HCT116 (cell line): ENCODE data around the gene TMEM254. TPM values are rescaled to one million over a fixed set of nuclear protein-coding genes. Genes with fewer than 3 reads are reported as not detected.

Experiments used
- ATAC-seq: fragments of 200-7000 bp; cut with Tn5 transposase; 2 replicates; pipeline ENCODE4 v1.9.1; 2020; ENCODE audit warnings: mild to moderate bottlenecking, moderate library complexity
- BruUV-seq: library from RNA; stranded (reverse); fragments of 400-500 nt; replicated peaks from 2 replicates; lab custom pipeline; 2021; lab: Mats Ljungman, UMichigan
- CTCF ChIA-PET: fragments of 300-600 bp; sonication (Branson Sonifier 250); formaldehyde crosslinking; loops from one replicate; lab custom pipeline; 2021; ENCODE audit warnings: antibody characterized with exemption; lab: Charles Lee
- POLR2A ChIA-PET: fragments of 300-600, 350-600 bp; sonication (Branson Sonifier 250); formaldehyde crosslinking; loops from one replicate; lab custom pipeline; 2021; ENCODE audit warnings: antibody characterized with exemption; lab: Charles Lee
- RAD21 ChIA-PET, 2 experiments: fragments of 300-600 bp; sonication (Branson Sonifier 250); formaldehyde crosslinking; loops; one replicate each; lab custom pipeline; 2023; ENCODE audit warnings: low total read pairs in 2 of 2; ENCODE audit not compliant: uncharacterized antibody in 2 of 2, unreplicated experiment in 2 of 2, low non-redundant PET in 1 of 2; lab: Charles Lee
- DNase-seq: peaks from one replicate; pipeline ENCODE4 v3.0.0-alpha.2; 2010; ENCODE audit warnings: low read depth, low spot score
- H2AFZ ChIP-seq: fragments of 200-600 bp; shearing (Covaris generic), sonication (generic); 2 replicates; pipeline ENCODE4 v1.6.1; 2017; ENCODE audit warnings: low read depth, mixed run types, mixed read lengths, antibody characterized with exemption, low read length; ENCODE audit not compliant: poor library complexity, severe bottlenecking
- H3K27ac ChIP-seq: 2 replicates; pipeline ENCODE4 v1.5.1; 2012; ENCODE audit warnings: low read depth, low read length
- H3K27me3 ChIP-seq: fragments of 200-600 bp; sonication (generic); 2 replicates; pipeline ENCODE4 v1.6.1; 2016; ENCODE audit warnings: mixed run types, low read length, mixed read lengths; ENCODE audit not compliant: insufficient read depth
- H3K36me3 ChIP-seq, 2 experiments: fragments of 200-500 bp in 1 of 2; fragments of 200-600 bp in 1 of 2; sonication (Bioruptor generic) in 1 of 2; sonication (generic) in 1 of 2; 2 replicates each; pipeline versions ENCODE4 v1.5.1 to v1.6.1; 2014 to 2016; ENCODE audit warnings: low read length in 2 of 2, inconsistent platforms in 1 of 2, mixed read lengths in 1 of 2, mixed run types in 1 of 2; ENCODE audit not compliant: insufficient read depth in 2 of 2, control insufficient read depth in 1 of 2
- H3K4me1 ChIP-seq, 2 experiments: fragments of 200-600 bp in 1 of 2; sonication (generic) in 1 of 2; 2 replicates each; pipeline versions ENCODE4 v1.5.1 to v1.6.1; 2012 to 2017; ENCODE audit warnings: low read length in 2 of 2, inconsistent platforms in 1 of 2, mild to moderate bottlenecking in 1 of 2, mixed read lengths in 1 of 2, mixed run types in 1 of 2, moderate library complexity in 1 of 2; ENCODE audit not compliant: insufficient read depth in 2 of 2, control insufficient read depth in 1 of 2
- H3K4me2 ChIP-seq: fragments of 200-600 bp; sonication (generic); 2 replicates; pipeline ENCODE4 v1.6.1; 2017; ENCODE audit warnings: mixed run types, low read length, mixed read lengths
- H3K4me3 ChIP-seq, 2 experiments: fragments of 200-600 bp in 1 of 2; sonication (generic) in 1 of 2; replicated peaks in 1 of 2; 2 replicates each; pipeline ENCODE4 v1.5.1; 2011 to 2016; ENCODE audit warnings: low read length in 2 of 2, control low read depth in 1 of 2, low read depth in 1 of 2, mild to moderate bottlenecking in 1 of 2, mixed read lengths in 1 of 2, mixed run types in 1 of 2
- H3K79me2 ChIP-seq: fragments of 200-600 bp; sonication (generic); 2 replicates; pipeline ENCODE4 v1.6.1; 2017; ENCODE audit warnings: mild to moderate bottlenecking, mixed run types, low read length, moderate library complexity, mixed read lengths; ENCODE audit not compliant: insufficient read depth
- H3K9ac ChIP-seq: fragments of 200-600 bp; sonication (generic); 2 replicates; pipeline ENCODE4 v1.6.1; 2016; ENCODE audit warnings: low read length, mixed read lengths
- H3K9me2 ChIP-seq: fragments of 200-600 bp; sonication (generic), shearing (Covaris generic); 2 replicates; pipeline ENCODE4 v1.6.1; 2017; ENCODE audit warnings: mixed run types, mild to moderate bottlenecking, moderate library complexity; ENCODE audit not compliant: insufficient read depth
- H3K9me3 ChIP-seq, 2 experiments: fragments of 200-500 bp in 1 of 2; fragments of 200-600 bp in 1 of 2; sonication (Bioruptor generic) in 1 of 2; sonication (generic) in 1 of 2; 2 replicates each; pipeline ENCODE4 v1.6.1; 2014 to 2017; ENCODE audit warnings: low read length in 2 of 2, mixed read lengths in 2 of 2, inconsistent platforms in 1 of 2, low read depth in 1 of 2, mild to moderate bottlenecking in 1 of 2, mixed run types in 1 of 2, moderate library complexity in 1 of 2; ENCODE audit not compliant: control insufficient read depth in 1 of 2, insufficient read depth in 1 of 2
- H4K20me1 ChIP-seq: fragments of 200-600 bp; sonication (generic), shearing (Covaris generic); 2 replicates; pipeline ENCODE4 v1.6.1; 2017; ENCODE audit warnings: mixed run types, mild to moderate bottlenecking, moderate library complexity; ENCODE audit not compliant: insufficient read depth
- CBX3 ChIP-seq: IDR thresholded peaks from 2 replicates; pipeline ENCODE4 v1.6.1; 2012; ENCODE audit warnings: low read depth
- CEBPB ChIP-seq: IDR thresholded peaks from 2 replicates; pipeline ENCODE4 v1.6.1; 2012; ENCODE audit warnings: low read depth
- EGR1 ChIP-seq: IDR thresholded peaks from 2 replicates; pipeline ENCODE4 v1.6.1; 2012; ENCODE audit warnings: low read depth
- EZH2phosphoT487 ChIP-seq: fragments of 200-600 bp; IDR thresholded peaks from 2 replicates; pipeline ENCODE4 v1.6.1; 2018; ENCODE audit warnings: antibody characterized with exemption, borderline replicate concordance
- JUND ChIP-seq: IDR thresholded peaks from 2 replicates; pipeline ENCODE4 v1.6.1; 2012
- POLR2A ChIP-seq: IDR thresholded peaks from 2 replicates; pipeline ENCODE4 v1.7.0; 2011; ENCODE audit warnings: borderline replicate concordance; ENCODE audit not compliant: insufficient read depth, insufficient read length; ENCODE audit errors: extremely low read depth
- REST ChIP-seq: IDR thresholded peaks from 2 replicates; pipeline ENCODE4 v1.6.1; 2012; ENCODE audit warnings: low read depth
- SRF ChIP-seq: IDR thresholded peaks from 2 replicates; pipeline ENCODE4 v1.6.1; 2012; ENCODE audit warnings: low read depth
- YY1 ChIP-seq: IDR thresholded peaks from 2 replicates; pipeline ENCODE4 v1.6.1; 2011; ENCODE audit warnings: low read length, low read depth, moderate library complexity, mild to moderate bottlenecking; ENCODE audit not compliant: insufficient replicate concordance; ENCODE audit errors: extremely low read depth
- ZFX ChIP-seq: fragments of 450-650 bp; IDR thresholded peaks from 2 replicates; pipeline ENCODE4 v1.6.1; 2017
- ZNF274 ChIP-seq: fragments of 200-500 bp; sonication (Bioruptor generic); IDR thresholded peaks from 2 replicates; pipeline ENCODE4 v1.6.1; 2014; ENCODE audit warnings: mild to moderate bottlenecking, low read depth, low read length, inconsistent platforms
- intact Hi-C: fragments of 100-400 bp; cut with micrococcal nuclease; formaldehyde crosslinking; loops from 2 replicates; pipeline ENCODE4 v1.10.0; 2022
- total RNA-seq: library from RNA; stranded (reverse); gene quantifications from one replicate; pipeline ENCODE4 v1.2.1, GENCODE V29; 2021; ENCODE audit not compliant: unreplicated experiment
- TF ChIP-seq, protein P1 (sequence below), 3 experiments: fragments of 200-600 bp in 1 of 3; sonication (generic) in 1 of 3; IDR thresholded peaks in 2 of 3; conservative IDR thresholded peaks in 1 of 3; 2 replicates each; pipeline ENCODE4 v1.5.1; 2012 to 2017; ENCODE audit warnings: low read depth in 2 of 3, low read length in 2 of 3, antibody characterized with exemption in 1 of 3, borderline replicate concordance in 1 of 3, control low read depth in 1 of 3, mild to moderate bottlenecking in 1 of 3, mixed read lengths in 1 of 3, mixed run types in 1 of 3, moderate library complexity in 1 of 3; ENCODE audit not compliant: insufficient read depth in 1 of 3
- TF ChIP-seq, protein P2 (sequence below): IDR thresholded peaks from 2 replicates; pipeline ENCODE4 v1.6.1; 2012

TMEM254 gene
- total RNA-seq, 1 experiment from 2014 or later = 12.1 TPM

DNA sequence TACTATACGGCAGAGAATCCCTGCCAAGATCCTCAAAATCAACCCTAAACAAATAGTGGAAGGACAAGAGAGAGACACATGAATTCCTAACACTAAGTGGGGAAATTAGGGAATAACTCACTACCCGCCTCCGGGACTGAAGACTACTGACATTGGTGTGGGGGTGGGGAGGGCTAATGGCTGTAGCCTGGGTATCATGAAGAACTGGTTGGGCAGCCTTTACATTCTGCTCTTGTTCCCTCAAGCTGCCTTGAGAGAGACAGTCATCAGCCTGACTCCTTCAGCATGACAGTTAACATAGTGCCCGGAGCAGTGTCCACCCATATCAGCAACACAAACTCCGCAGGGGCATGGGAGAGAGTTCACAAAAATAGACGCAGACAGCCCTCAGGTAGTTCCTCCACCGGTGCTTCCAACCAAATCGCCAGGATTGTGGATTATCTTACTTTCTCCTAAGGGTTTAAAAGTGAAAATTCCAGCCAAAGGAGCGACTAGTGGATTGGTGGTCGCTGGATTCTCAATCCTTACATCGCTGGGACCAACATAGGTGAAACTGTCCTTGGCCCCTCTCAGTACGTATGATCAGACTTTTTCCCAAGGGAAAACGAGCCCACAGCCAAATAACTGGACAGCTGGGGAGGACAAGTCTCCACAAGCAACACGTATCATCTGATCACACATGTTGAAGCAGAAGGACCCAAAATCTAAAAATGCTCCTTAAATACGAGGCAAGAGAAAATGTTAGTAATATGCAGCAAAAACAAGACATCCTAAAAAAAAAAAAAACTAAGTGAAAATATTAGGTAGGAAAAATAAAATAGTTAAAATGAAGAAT lies 22.6 kb downstream of the TMEM254 start:
- no peak overlapping the region for H3K4me3 ChIP-seq
- no peak for ATAC-seq
- H3K27me3 ChIP-seq = no peaks in the 10 kb centered on the region
- H2AFZ ChIP-seq = no peak overlapping the region
- CTCF ChIA-PET = no interaction called here
- no peaks in the 10 kb centered on the region for H3K4me1 ChIP-seq
- H3K9me2 ChIP-seq = no peaks in the 10 kb centered on the region
- no peak overlapping the region for H3K9ac ChIP-seq
- no peaks in the 10 kb centered on the region for H3K36me3 ChIP-seq
- no peak for DNase-seq
- H3K27ac ChIP-seq = no peak overlapping the region
- TF ChIP-seq SRF (no peak), YY1 (no peak), EGR1 (no peak), POLR2A (no peak), CEBPB (no peak), REST (no peak), CBX3 (no peak), JUND (no peak), EZH2phosphoT487 (no peak), ZFX (no peak), ZNF274 (no peak)
- TF ChIP-seq, protein P1, sequence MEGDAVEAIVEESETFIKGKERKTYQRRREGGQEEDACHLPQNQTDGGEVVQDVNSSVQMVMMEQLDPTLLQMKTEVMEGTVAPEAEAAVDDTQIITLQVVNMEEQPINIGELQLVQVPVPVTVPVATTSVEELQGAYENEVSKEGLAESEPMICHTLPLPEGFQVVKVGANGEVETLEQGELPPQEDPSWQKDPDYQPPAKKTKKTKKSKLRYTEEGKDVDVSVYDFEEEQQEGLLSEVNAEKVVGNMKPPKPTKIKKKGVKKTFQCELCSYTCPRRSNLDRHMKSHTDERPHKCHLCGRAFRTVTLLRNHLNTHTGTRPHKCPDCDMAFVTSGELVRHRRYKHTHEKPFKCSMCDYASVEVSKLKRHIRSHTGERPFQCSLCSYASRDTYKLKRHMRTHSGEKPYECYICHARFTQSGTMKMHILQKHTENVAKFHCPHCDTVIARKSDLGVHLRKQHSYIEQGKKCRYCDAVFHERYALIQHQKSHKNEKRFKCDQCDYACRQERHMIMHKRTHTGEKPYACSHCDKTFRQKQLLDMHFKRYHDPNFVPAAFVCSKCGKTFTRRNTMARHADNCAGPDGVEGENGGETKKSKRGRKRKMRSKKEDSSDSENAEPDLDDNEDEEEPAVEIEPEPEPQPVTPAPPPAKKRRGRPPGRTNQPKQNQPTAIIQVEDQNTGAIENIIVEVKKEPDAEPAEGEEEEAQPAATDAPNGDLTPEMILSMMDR (IDR thresholded peaks at IDR 0.05 in 2 of 3, conservative IDR thresholded peaks at IDR 0.05 in 1 of 3; ENCODE audit: borderline replicate concordance in 1 of 3, insufficient read depth in 1 of 3, low read depth in 2 of 3, low read length in 2 of 3) = no peak
- TF ChIP-seq, protein P2, sequence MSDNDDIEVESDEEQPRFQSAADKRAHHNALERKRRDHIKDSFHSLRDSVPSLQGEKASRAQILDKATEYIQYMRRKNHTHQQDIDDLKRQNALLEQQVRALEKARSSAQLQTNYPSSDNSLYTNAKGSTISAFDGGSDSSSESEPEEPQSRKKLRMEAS = no peak
- TF ChIP-seq, all 23 proteins: peak for 0
- no peaks in the 10 kb centered on the region for H3K79me2 ChIP-seq
- ChIA-PET POLR2A (no interaction called here), RAD21 (no interaction called here)
- intact Hi-C loops = no loop called here
- no peaks in the 10 kb centered on the region for H3K9me3 ChIP-seq
- H3K4me2 ChIP-seq = no peak overlapping the region
- BruUV-seq = no TSS peak
- no peaks in the 10 kb centered on the region for H4K20me1 ChIP-seq
